OCI-LY3 (cell line): ENCODE data around the gene ZNF148.

Source experiments
- H2AFZ ChIP-seq: fragments of 200-600, 300-600 bp; shearing (Covaris generic); 2 replicates; pipeline ENCODE4 v1.6.0; 2014; ENCODE audit warnings: antibody characterized with exemption, low read depth, low read length
- H3K27ac ChIP-seq: fragments of 200-600, 300-600 bp; sonication (generic); 2 replicates; pipeline ENCODE4 v1.5.1; 2014; ENCODE audit warnings: mild to moderate bottlenecking, low read length, moderate library complexity, mixed read lengths
- H3K27me3 ChIP-seq: fragments of 200-600, 300-600 bp; sonication (generic); 2 replicates; pipeline ENCODE4 v1.6.1; 2014; ENCODE audit warnings: low read depth, low read length, mixed read lengths
- H3K36me3 ChIP-seq: fragments of 200-600, 300-600 bp; sonication (generic); replicated peaks from 2 replicates; pipeline ENCODE3; 2014; ENCODE audit warnings: low read depth, low read length, mixed read lengths
- H3K4me1 ChIP-seq: fragments of 300-600, 200-600 bp; sonication (generic); 2 replicates; pipeline ENCODE4 v1.6.1; 2014; ENCODE audit warnings: low read length, mixed read lengths
- H3K4me2 ChIP-seq: fragments of 200-600, 300-600 bp; sonication (generic); 2 replicates; pipeline ENCODE4 v1.6.1; 2014; ENCODE audit warnings: low read length, mixed read lengths
- H3K4me3 ChIP-seq: fragments of 300-600, 200-600 bp; sonication (generic); 2 replicates; pipeline ENCODE4 v1.5.1; 2014; ENCODE audit warnings: antibody characterized with exemption, mild to moderate bottlenecking, low read length, moderate library complexity
- H3K79me2 ChIP-seq: fragments of 300-600, 200-600 bp; shearing (Covaris generic); 2 replicates; pipeline ENCODE4 v1.6.1; 2014; ENCODE audit warnings: mild to moderate bottlenecking, low read length, mixed read lengths
- H3K9ac ChIP-seq: fragments of 300-600, 200-600 bp; shearing (Covaris generic); 2 replicates; pipeline ENCODE4 v1.6.0; 2014; ENCODE audit warnings: mild to moderate bottlenecking, low read length, moderate library complexity
- H3K9me3 ChIP-seq: fragments of 200-600, 300-600 bp; shearing (Covaris generic); 2 replicates; pipeline ENCODE4 v1.6.1; 2014; ENCODE audit warnings: low read length, mixed read lengths; ENCODE audit not compliant: insufficient read depth
- H4K20me1 ChIP-seq: fragments of 200-600, 300-600 bp; sonication (generic); 2 replicates; pipeline ENCODE4 v1.6.1; 2016; ENCODE audit warnings: low read length, mixed read lengths; ENCODE audit not compliant: insufficient read depth
- EZH2phosphoT487 ChIP-seq: fragments of 200-600 bp; shearing (Covaris generic); IDR thresholded peaks from 2 replicates; pipeline ENCODE4 v1.6.1; 2018; ENCODE audit warnings: antibody characterized with exemption, mixed run types, low read depth
- TF ChIP-seq, protein P1 (sequence below): fragments of 200-600, 300-600 bp; sonication (generic); IDR thresholded peaks from 2 replicates; pipeline ENCODE4 v1.5.1; 2014; ENCODE audit warnings: antibody characterized with exemption, low read length, low read depth

ZNF148 gene

GRCh38 chr3:125232401-125232800 is 142.7 kb downstream of the ZNF148 start:
- no peaks in the 10 kb centered on the region for H3K4me1 ChIP-seq
- peaks cover 24% of the 10 kb centered on the region for H3K36me3 ChIP-seq
- H3K27me3 ChIP-seq: no peaks in the 10 kb centered on the region

DNA sequence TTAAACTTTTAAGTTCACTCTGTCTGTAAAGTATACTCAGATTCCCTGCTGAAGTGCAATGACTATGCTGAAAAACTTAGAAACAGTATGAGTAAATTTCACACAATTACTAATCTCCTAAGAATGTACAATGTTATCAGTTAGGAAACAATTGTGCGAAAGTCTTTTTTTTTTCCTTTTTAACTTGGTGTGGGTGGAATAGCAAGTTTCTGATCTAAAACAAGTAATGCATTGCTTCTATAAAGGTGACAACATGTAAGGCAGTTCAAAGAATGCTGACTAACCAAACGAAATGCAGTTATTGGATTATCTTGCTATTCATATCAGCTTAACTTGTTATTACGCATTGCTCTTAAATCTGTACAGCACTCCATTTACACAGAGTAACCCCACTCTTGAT is 143.2 kb downstream of the ZNF148 start:
- Histone ChIP-seq H3K4me2 (no peak overlapping the region), H3K27ac (no peak overlapping the region), H3K79me2 (no peaks in the 10 kb centered on the region), H3K9me3 (no peaks in the 10 kb centered on the region), H3K27me3 (no peaks in the 10 kb centered on the region), H2AFZ (no peak overlapping the region), H4K20me1 (no peaks in the 10 kb centered on the region), H3K4me1 (no peaks in the 10 kb centered on the region), H3K4me3 (no peak overlapping the region), H3K9ac (no peak overlapping the region), H3K36me3 (peaks cover 24% of the 10 kb centered on the region)
- TF ChIP-seq, protein P1, sequence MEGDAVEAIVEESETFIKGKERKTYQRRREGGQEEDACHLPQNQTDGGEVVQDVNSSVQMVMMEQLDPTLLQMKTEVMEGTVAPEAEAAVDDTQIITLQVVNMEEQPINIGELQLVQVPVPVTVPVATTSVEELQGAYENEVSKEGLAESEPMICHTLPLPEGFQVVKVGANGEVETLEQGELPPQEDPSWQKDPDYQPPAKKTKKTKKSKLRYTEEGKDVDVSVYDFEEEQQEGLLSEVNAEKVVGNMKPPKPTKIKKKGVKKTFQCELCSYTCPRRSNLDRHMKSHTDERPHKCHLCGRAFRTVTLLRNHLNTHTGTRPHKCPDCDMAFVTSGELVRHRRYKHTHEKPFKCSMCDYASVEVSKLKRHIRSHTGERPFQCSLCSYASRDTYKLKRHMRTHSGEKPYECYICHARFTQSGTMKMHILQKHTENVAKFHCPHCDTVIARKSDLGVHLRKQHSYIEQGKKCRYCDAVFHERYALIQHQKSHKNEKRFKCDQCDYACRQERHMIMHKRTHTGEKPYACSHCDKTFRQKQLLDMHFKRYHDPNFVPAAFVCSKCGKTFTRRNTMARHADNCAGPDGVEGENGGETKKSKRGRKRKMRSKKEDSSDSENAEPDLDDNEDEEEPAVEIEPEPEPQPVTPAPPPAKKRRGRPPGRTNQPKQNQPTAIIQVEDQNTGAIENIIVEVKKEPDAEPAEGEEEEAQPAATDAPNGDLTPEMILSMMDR: no peak
- no peak for TF ChIP-seq EZH2phosphoT487

More at GRCh38 chr3:125232401-125232800, 142.7 kb downstream of the ZNF148 start:
- H3K27ac ChIP-seq: no peak overlapping the region
- H3K9ac ChIP-seq: no peak overlapping the region
- TF ChIP-seq EZH2phosphoT487: no peak
- TF ChIP-seq, protein P1: no peak
- H3K79me2 ChIP-seq: no peaks in the 10 kb centered on the region
- H2AFZ ChIP-seq: no peak overlapping the region
- no peak overlapping the region for H3K4me3 ChIP-seq
- H4K20me1 ChIP-seq: no peaks in the 10 kb centered on the region
- H3K9me3 ChIP-seq: no peaks in the 10 kb centered on the region
- H3K4me2 ChIP-seq: no peak overlapping the region

- no peak overlapping the region for H2AFZ ChIP-seq
- no peak overlapping the region for H3K4me2 ChIP-seq
- no peaks in the 10 kb centered on the region for H3K9me3 ChIP-seq
- H4K20me1 ChIP-seq: no peaks in the 10 kb centered on the region
- H3K36me3 ChIP-seq: peaks cover 14% of the 10 kb centered on the region
- H3K27me3 ChIP-seq: no peaks in the 10 kb centered on the region
- no peaks in the 10 kb centered on the region for H3K79me2 ChIP-seq
- no peak for TF ChIP-seq EZH2phosphoT487
- TF ChIP-seq, protein P1: no peak
- H3K9ac ChIP-seq: no peak overlapping the region
- H3K4me3 ChIP-seq: no peak overlapping the region
- no peaks in the 10 kb centered on the region for H3K4me1 ChIP-seq
- H3K27ac ChIP-seq: no peak overlapping the region
Measured at GRCh38 chr3:125229707-125230106, 145.4 kb downstream of the ZNF148 start.

DNA sequence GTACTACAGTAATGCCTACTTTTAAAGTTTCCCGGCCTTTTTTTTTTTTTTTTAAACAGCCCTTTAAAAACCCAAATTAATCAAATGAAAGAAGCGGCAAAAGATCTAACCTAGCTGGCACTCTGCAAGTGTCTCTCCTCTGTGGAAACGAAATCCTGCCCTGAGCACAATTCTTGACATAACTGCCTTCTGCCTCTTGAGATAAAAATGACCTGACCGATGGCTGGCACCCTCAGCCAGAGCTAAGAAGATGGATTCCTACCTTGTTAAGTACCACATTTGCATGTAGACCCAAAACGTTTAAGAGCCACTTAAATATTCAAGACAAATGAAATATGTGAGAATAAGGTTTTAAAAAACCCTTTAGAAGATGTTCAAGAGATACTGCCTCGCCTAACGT is 146.0 kb downstream of the ZNF148 start:
- no peaks in the 10 kb centered on the region for H3K4me1 ChIP-seq
- no peak for TF ChIP-seq EZH2phosphoT487
- TF ChIP-seq, protein P1: no peak

More for the DNA sequence above, 146.0 kb downstream of the ZNF148 start:
- no peak overlapping the region for H3K9ac ChIP-seq
- peaks cover 14% of the 10 kb centered on the region for H3K36me3 ChIP-seq
- no peak overlapping the region for H3K4me3 ChIP-seq
- H2AFZ ChIP-seq: no peak overlapping the region
- H3K79me2 ChIP-seq: no peaks in the 10 kb centered on the region
- H3K9me3 ChIP-seq: no peaks in the 10 kb centered on the region
- no peak overlapping the region for H3K27ac ChIP-seq
- H4K20me1 ChIP-seq: no peaks in the 10 kb centered on the region
- no peaks in the 10 kb centered on the region for H3K27me3 ChIP-seq
- H3K4me2 ChIP-seq: no peak overlapping the region
